ENCODE results near the gene ARL8A. TPM values are rescaled to one million over a fixed set of nuclear protein-coding genes. Genes with fewer than 3 reads are reported as not detected.

The ARL8A gene
- polyA plus RNA-seq, 2 of the 4 experiments (the other 2 are of a cell fraction), result 23.4 to 49.8 TPM

- TF ChIP-seq RARB (CRISPR knock-in tag; IDR thresholded peaks at IDR 0.05) (no peak), RFX5 (IDR thresholded peaks at IDR 0.05) (no peak), REST (IDR thresholded peaks at IDR 0.05) (no peak), SMC3 (IDR thresholded peaks at IDR 0.05) (no peak), HDAC2 (IDR thresholded peaks at IDR 0.05) (no peak)
Observed at GRCh38 chr1:202110977-202111376, 33.6 kb downstream of the ARL8A start (continued).

GRCh38 chr1:202107801-202108731 lies 36.5 kb downstream of the ARL8A start:
- no peak for FAIRE-seq
- peak; percentile 59 to 69 for DNase-seq (ENCODE audit: low read depth in 1 of 2, low spot score in 1 of 2)
- POLR2A ChIA-PET, result interaction anchor here (1.5 to 5.5 kb wide), 2 partner anchors 89 to 97 kb away, joined by 3 to 69 read pairs; partner anchors contain the start of gene ELF3
- CTCF ChIA-PET, result interaction anchor here (0.8 to 6.2 kb wide), 12 partner anchors 11 to 135 kb away, joined by 3 to 55 read pairs (median 5); partner anchors contain the start of gene ELF3
- WGBS (ENCODE audit: missing lambda C conversion rate), result 67% methylated on average over 13 of the region's 13 CpGs
- peak; percentile 20 to 22; a peak in 3 of 6 replicates for ATAC-seq
- TF ChIP-seq REST (IDR thresholded peaks at IDR 0.05) (no peak), MYC (IDR thresholded peaks at IDR 0.05; ENCODE audit: borderline replicate concordance, low read length) (no peak), MAX (IDR thresholded peaks at IDR 0.05) (peak; percentile 29; the same call in 1 of the 2 replicates), RCOR1 (IDR thresholded peaks at IDR 0.05; ENCODE audit: low read depth, low read length) (no peak), RNF2 (IDR thresholded peaks at IDR 0.05; ENCODE audit: borderline replicate concordance, low read depth) (no peak), MAZ (IDR thresholded peaks at IDR 0.05; ENCODE audit: borderline replicate concordance, low read depth, low read length) (no peak), CTCF (IDR thresholded peaks at IDR 0.05) (no peak), ZSCAN20 (CRISPR knock-in tag; IDR thresholded peaks at IDR 0.05) (no peak), TP53 (CRISPR knock-in tag; IDR thresholded peaks at IDR 0.05) (no peak), RFX5 (IDR thresholded peaks at IDR 0.05) (0 out of 2 replicates have a peak, but pooled peaks have one; percentile 53), FOSL2 (IDR thresholded peaks at IDR 0.05) (no peak), FOSL2 (CRISPR knock-in tag; IDR thresholded peaks at IDR 0.05) (no peak)
- Histone ChIP-seq H3K4me3 (no peak overlapping the region), H3K4me2 (peak overlapping the region; percentile 79), H3K4me1 (peaks cover 78% of the 10 kb centered on the region), H3K9me3 (no peaks in the 10 kb centered on the region), H3K27ac (peak overlapping the region; percentile 91 to 94)

Measured in A549 (cell line).